GM19468 (cell line): ENCODE measurements around the gene SNRPB.

Experiments
- ATAC-seq: cut with Tn5 transposase; IDR thresholded peaks from one replicate; pipeline ENCODE4 v1.9.1; 2021; ENCODE audit warnings: mild to moderate bottlenecking, moderate library complexity, moderate number of reproducible peaks; ENCODE audit not compliant: unreplicated experiment; ENCODE audit errors: extremely low read depth

Gene SNRPB

DNA sequence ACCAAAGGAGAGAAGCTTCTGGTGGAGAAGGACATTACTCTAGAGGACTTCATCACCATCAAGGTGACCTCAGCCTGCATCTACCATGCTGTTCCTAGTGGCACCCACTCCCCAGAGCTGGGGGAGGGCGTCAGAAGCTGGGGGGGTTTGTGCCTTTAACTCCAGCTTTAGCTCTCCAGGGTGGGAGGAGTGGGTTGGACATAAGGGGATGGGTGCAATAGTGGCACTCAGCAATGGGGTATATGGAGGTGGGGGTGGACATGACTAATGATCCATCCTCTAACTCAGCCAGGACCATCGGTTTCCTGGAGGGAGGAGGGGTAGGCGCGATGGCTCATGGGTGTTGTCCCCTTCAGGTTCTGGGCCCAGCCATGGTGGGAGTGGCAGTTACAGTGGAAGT lies 40.1 kb downstream of the SNRPB start:
- no peak for ATAC-seq

DNA sequence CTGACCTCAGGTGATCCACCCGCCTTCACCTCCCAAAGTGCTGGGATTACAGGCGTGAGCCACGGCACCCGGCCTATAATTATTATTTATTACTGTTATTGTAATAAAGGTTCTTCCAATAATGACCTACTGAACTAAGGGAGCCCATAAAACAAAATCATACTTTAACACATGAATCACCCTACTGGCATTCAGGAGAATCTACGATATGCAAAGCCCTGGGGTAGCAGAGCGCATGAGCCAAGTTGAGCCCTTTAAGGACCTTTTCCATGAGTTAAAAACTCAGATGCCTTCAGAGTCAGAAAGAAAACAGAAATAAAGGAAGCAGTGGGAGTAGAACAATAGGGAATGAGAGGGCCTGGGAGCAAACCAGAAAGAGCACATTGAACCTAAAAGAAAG lies 41.5 kb downstream of the SNRPB start:
- ATAC-seq, result no peak

GRCh38 chr20:2421247-2421646 lies 49.3 kb downstream of the SNRPB start:
- no peak for ATAC-seq

GRCh38 chr20:2420510-2420909 lies 50.1 kb downstream of the SNRPB start:
- no peak for ATAC-seq

DNA sequence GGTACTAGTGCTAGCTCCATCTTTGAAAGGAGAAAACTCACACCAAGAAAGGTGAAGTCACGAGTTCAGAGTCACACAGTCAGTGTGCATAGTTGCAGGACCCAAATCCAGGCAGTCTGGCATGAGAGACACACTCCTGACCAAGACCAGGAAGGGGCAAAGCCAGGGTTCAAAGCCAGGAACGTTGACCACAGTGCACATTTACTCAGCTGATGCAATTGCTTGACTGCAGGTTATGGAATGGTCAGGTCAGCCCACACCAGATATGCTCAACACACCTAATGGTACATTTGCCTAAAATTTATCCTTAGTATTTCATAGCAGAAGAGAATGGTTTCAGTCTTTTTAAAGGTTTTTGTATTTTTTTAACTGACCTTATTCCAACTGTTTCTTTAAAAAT lies 52.2 kb downstream of the SNRPB start:
- ATAC-seq, result no peak

- no peak for ATAC-seq
Observed at GRCh38 chr20:2417213-2417541, 53.4 kb downstream of the SNRPB start.

- ATAC-seq, result no peak
Observed at GRCh38 chr20:2416541-2417212, 53.9 kb downstream of the SNRPB start.
